HCT116 (cell line): ENCODE results near the gene COL10A1. TPM values are rescaled to one million over a fixed set of nuclear protein-coding genes. Genes with fewer than 3 reads are reported as not detected.

ENCODE experiments used
- ATAC-seq: fragments of 200-7000 bp; cut with Tn5 transposase; 2 replicates; pipeline ENCODE4 v1.9.1; 2020; ENCODE audit warnings: mild to moderate bottlenecking, moderate library complexity
- BruUV-seq: library from RNA; stranded (reverse); fragments of 400-500 nt; replicated peaks from 2 replicates; lab custom pipeline; 2021; lab: Mats Ljungman, UMichigan
- CTCF ChIA-PET: fragments of 300-600 bp; sonication (Branson Sonifier 250); formaldehyde crosslinking; loops from one replicate; lab custom pipeline; 2021; ENCODE audit warnings: antibody characterized with exemption; lab: Charles Lee
- POLR2A ChIA-PET: fragments of 300-600, 350-600 bp; sonication (Branson Sonifier 250); formaldehyde crosslinking; loops from one replicate; lab custom pipeline; 2021; ENCODE audit warnings: antibody characterized with exemption; lab: Charles Lee
- RAD21 ChIA-PET, 2 experiments: fragments of 300-600 bp; sonication (Branson Sonifier 250); formaldehyde crosslinking; loops; one replicate each; lab custom pipeline; 2023; ENCODE audit warnings: low total read pairs in 2 of 2; ENCODE audit not compliant: uncharacterized antibody in 2 of 2, unreplicated experiment in 2 of 2, low non-redundant PET in 1 of 2; lab: Charles Lee
- DNase-seq: peaks from one replicate; pipeline ENCODE4 v3.0.0-alpha.2; 2010; ENCODE audit warnings: low read depth, low spot score
- H2AFZ ChIP-seq: fragments of 200-600 bp; shearing (Covaris generic), sonication (generic); 2 replicates; pipeline ENCODE4 v1.6.1; 2017; ENCODE audit warnings: low read depth, mixed run types, mixed read lengths, antibody characterized with exemption, low read length; ENCODE audit not compliant: poor library complexity, severe bottlenecking
- H3K27ac ChIP-seq: 2 replicates; pipeline ENCODE4 v1.5.1; 2012; ENCODE audit warnings: low read depth, low read length
- H3K27me3 ChIP-seq: fragments of 200-600 bp; sonication (generic); 2 replicates; pipeline ENCODE4 v1.6.1; 2016; ENCODE audit warnings: mixed run types, low read length, mixed read lengths; ENCODE audit not compliant: insufficient read depth
- H3K36me3 ChIP-seq, 2 experiments: fragments of 200-500 bp in 1 of 2; fragments of 200-600 bp in 1 of 2; sonication (Bioruptor generic) in 1 of 2; sonication (generic) in 1 of 2; 2 replicates each; pipeline versions ENCODE4 v1.5.1 to v1.6.1; 2014 to 2016; ENCODE audit warnings: low read length in 2 of 2, inconsistent platforms in 1 of 2, mixed read lengths in 1 of 2, mixed run types in 1 of 2; ENCODE audit not compliant: insufficient read depth in 2 of 2, control insufficient read depth in 1 of 2
- H3K4me1 ChIP-seq, 2 experiments: fragments of 200-600 bp in 1 of 2; sonication (generic) in 1 of 2; 2 replicates each; pipeline versions ENCODE4 v1.5.1 to v1.6.1; 2012 to 2017; ENCODE audit warnings: low read length in 2 of 2, inconsistent platforms in 1 of 2, mild to moderate bottlenecking in 1 of 2, mixed read lengths in 1 of 2, mixed run types in 1 of 2, moderate library complexity in 1 of 2; ENCODE audit not compliant: insufficient read depth in 2 of 2, control insufficient read depth in 1 of 2
- H3K4me2 ChIP-seq: fragments of 200-600 bp; sonication (generic); 2 replicates; pipeline ENCODE4 v1.6.1; 2017; ENCODE audit warnings: mixed run types, low read length, mixed read lengths
- H3K4me3 ChIP-seq, 2 experiments: fragments of 200-600 bp in 1 of 2; sonication (generic) in 1 of 2; replicated peaks in 1 of 2; 2 replicates each; pipeline ENCODE4 v1.5.1; 2011 to 2016; ENCODE audit warnings: low read length in 2 of 2, control low read depth in 1 of 2, low read depth in 1 of 2, mild to moderate bottlenecking in 1 of 2, mixed read lengths in 1 of 2, mixed run types in 1 of 2
- H3K79me2 ChIP-seq: fragments of 200-600 bp; sonication (generic); 2 replicates; pipeline ENCODE4 v1.6.1; 2017; ENCODE audit warnings: mild to moderate bottlenecking, mixed run types, low read length, moderate library complexity, mixed read lengths; ENCODE audit not compliant: insufficient read depth
- H3K9ac ChIP-seq: fragments of 200-600 bp; sonication (generic); 2 replicates; pipeline ENCODE4 v1.6.1; 2016; ENCODE audit warnings: low read length, mixed read lengths
- H3K9me2 ChIP-seq: fragments of 200-600 bp; sonication (generic), shearing (Covaris generic); 2 replicates; pipeline ENCODE4 v1.6.1; 2017; ENCODE audit warnings: mixed run types, mild to moderate bottlenecking, moderate library complexity; ENCODE audit not compliant: insufficient read depth
- H3K9me3 ChIP-seq, 2 experiments: fragments of 200-500 bp in 1 of 2; fragments of 200-600 bp in 1 of 2; sonication (Bioruptor generic) in 1 of 2; sonication (generic) in 1 of 2; 2 replicates each; pipeline ENCODE4 v1.6.1; 2014 to 2017; ENCODE audit warnings: low read length in 2 of 2, mixed read lengths in 2 of 2, inconsistent platforms in 1 of 2, low read depth in 1 of 2, mild to moderate bottlenecking in 1 of 2, mixed run types in 1 of 2, moderate library complexity in 1 of 2; ENCODE audit not compliant: control insufficient read depth in 1 of 2, insufficient read depth in 1 of 2
- H4K20me1 ChIP-seq: fragments of 200-600 bp; sonication (generic), shearing (Covaris generic); 2 replicates; pipeline ENCODE4 v1.6.1; 2017; ENCODE audit warnings: mixed run types, mild to moderate bottlenecking, moderate library complexity; ENCODE audit not compliant: insufficient read depth
- CBX3 ChIP-seq: IDR thresholded peaks from 2 replicates; pipeline ENCODE4 v1.6.1; 2012; ENCODE audit warnings: low read depth
- CEBPB ChIP-seq: IDR thresholded peaks from 2 replicates; pipeline ENCODE4 v1.6.1; 2012; ENCODE audit warnings: low read depth
- CTCF ChIP-seq, 3 experiments: fragments of 200-600 bp in 1 of 3; sonication (generic) in 1 of 3; IDR thresholded peaks in 2 of 3; conservative IDR thresholded peaks in 1 of 3; 2 replicates each; pipeline ENCODE4 v1.5.1; 2012 to 2017; ENCODE audit warnings: low read depth in 2 of 3, low read length in 2 of 3, antibody characterized with exemption in 1 of 3, borderline replicate concordance in 1 of 3, control low read depth in 1 of 3, mild to moderate bottlenecking in 1 of 3, mixed read lengths in 1 of 3, mixed run types in 1 of 3, moderate library complexity in 1 of 3; ENCODE audit not compliant: insufficient read depth in 1 of 3
- EGR1 ChIP-seq: IDR thresholded peaks from 2 replicates; pipeline ENCODE4 v1.6.1; 2012; ENCODE audit warnings: low read depth
- ELF1 ChIP-seq: IDR thresholded peaks from 2 replicates; pipeline ENCODE4 v1.6.1; 2012; ENCODE audit warnings: low read depth, borderline replicate concordance
- EZH2 ChIP-seq: fragments of 200-600 bp; sonication (generic); IDR thresholded peaks from 2 replicates; pipeline ENCODE4 v1.6.1; 2017; ENCODE audit warnings: antibody characterized with exemption, mixed run types
- FOSL1 ChIP-seq: IDR thresholded peaks from 2 replicates; pipeline ENCODE4 v1.6.1; 2012; ENCODE audit warnings: low read depth
- JUND ChIP-seq: IDR thresholded peaks from 2 replicates; pipeline ENCODE4 v1.6.1; 2012
- MAX ChIP-seq: IDR thresholded peaks from 2 replicates; pipeline ENCODE4 v1.6.1; 2012
- POLR2A ChIP-seq: IDR thresholded peaks from 2 replicates; pipeline ENCODE4 v1.7.0; 2011; ENCODE audit warnings: borderline replicate concordance; ENCODE audit not compliant: insufficient read depth, insufficient read length; ENCODE audit errors: extremely low read depth
- POLR2AphosphoS5 ChIP-seq: IDR thresholded peaks from 2 replicates; pipeline ENCODE4 v1.6.1; 2011; ENCODE audit warnings: mild to moderate bottlenecking, low read depth, low read length, moderate library complexity
- RAD21 ChIP-seq: IDR thresholded peaks from 2 replicates; pipeline ENCODE4 v1.6.1; 2012; ENCODE audit warnings: low read depth, mild to moderate bottlenecking
- REST ChIP-seq: IDR thresholded peaks from 2 replicates; pipeline ENCODE4 v1.6.1; 2012; ENCODE audit warnings: low read depth
- SIN3A ChIP-seq: IDR thresholded peaks from 2 replicates; pipeline ENCODE4 v1.6.1; 2012; ENCODE audit warnings: low read depth
- SP1 ChIP-seq: IDR thresholded peaks from 2 replicates; pipeline ENCODE4 v1.6.1; 2012; ENCODE audit warnings: low read depth
- SRF ChIP-seq: IDR thresholded peaks from 2 replicates; pipeline ENCODE4 v1.6.1; 2012; ENCODE audit warnings: low read depth
- TCF7L2 ChIP-seq: IDR thresholded peaks from 2 replicates; pipeline ENCODE4 v1.7.0; 2011; ENCODE audit warnings: borderline replicate concordance, inconsistent platforms; ENCODE audit not compliant: insufficient read depth, insufficient read length; ENCODE audit errors: extremely low read depth
- YY1 ChIP-seq: IDR thresholded peaks from 2 replicates; pipeline ENCODE4 v1.6.1; 2011; ENCODE audit warnings: low read length, low read depth, moderate library complexity, mild to moderate bottlenecking; ENCODE audit not compliant: insufficient replicate concordance; ENCODE audit errors: extremely low read depth
- ZFX ChIP-seq: fragments of 450-650 bp; IDR thresholded peaks from 2 replicates; pipeline ENCODE4 v1.6.1; 2017
- ZNF274 ChIP-seq: fragments of 200-500 bp; sonication (Bioruptor generic); IDR thresholded peaks from 2 replicates; pipeline ENCODE4 v1.6.1; 2014; ENCODE audit warnings: mild to moderate bottlenecking, low read depth, low read length, inconsistent platforms
- intact Hi-C: fragments of 100-400 bp; cut with micrococcal nuclease; formaldehyde crosslinking; loops from 2 replicates; pipeline ENCODE4 v1.10.0; 2022
- total RNA-seq: library from RNA; stranded (reverse); gene quantifications from one replicate; pipeline ENCODE4 v1.2.1, GENCODE V29; 2021; ENCODE audit not compliant: unreplicated experiment

The COL10A1 gene
- total RNA-seq, 1 experiment from 2014 or later: not detected

GRCh38 chr6:116101302-116101718 is 24.6 kb downstream of the COL10A1 start:
- Histone ChIP-seq H3K9me2 (no peaks in the 10 kb centered on the region), H3K27me3 (no peaks in the 10 kb centered on the region), H3K79me2 (peaks cover 21% of the 10 kb centered on the region)
- peak; percentile 0; the same call in 1 of the 2 replicates for ATAC-seq
- RAD21 ChIA-PET: interaction anchor here (0.6 to 1.3 kb wide), 2 partner anchors 92 to 323 kb away, joined by 3 to 4 read pairs; no protein-coding TSS in a partner anchor
- TF ChIP-seq SIN3A (no peak), CTCF (IDR thresholded peaks at IDR 0.05 in 2 of 3, conservative IDR thresholded peaks at IDR 0.05 in 1 of 3; ENCODE audit: borderline replicate concordance in 1 of 3, insufficient read depth in 1 of 3, low read depth in 2 of 3, low read length in 2 of 3) (no peak), TCF7L2 (no peak), SP1 (no peak), POLR2A (no peak), SRF (no peak), REST (no peak), EZH2 (no peak), FOSL1 (no peak), YY1 (no peak), CBX3 (no peak), MAX (no peak), ZNF274 (no peak), POLR2AphosphoS5 (no peak), CEBPB (no peak), RAD21 (no peak), EGR1 (no peak), ZFX (no peak), ELF1 (no peak), JUND (no peak)
- TF ChIP-seq, all 23 proteins: peak for 0
- Histone ChIP-seq H3K27ac (peak overlapping the region; percentile 92), H3K9ac (peak overlapping the region; percentile 93), H2AFZ (peak overlapping the region; percentile 76), H3K36me3 (no peaks in the 10 kb centered on the region), H3K4me1 (peaks cover 6 to 20% of the 10 kb centered on the region in 2 experiments; a peak in 3 of 4 replicates), H3K4me2 (peak overlapping the region; percentile 92), H3K4me3 (peak overlapping the region; percentile 71 to 93), H3K9me3 (peaks cover 0 to under 1% of the 10 kb centered on the region in 2 experiments; a peak in 1 of 4 replicates), H4K20me1 (no peaks in the 10 kb centered on the region)
- TSS peak; percentile 46 for BruUV-seq
- no peak for DNase-seq
- POLR2A ChIA-PET: interaction anchor here (1.0 to 1.9 kb wide), 3 partner anchors 11 to 90 kb away, joined by 5 to 8 read pairs (median 7); no protein-coding TSS in a partner anchor
- CTCF ChIA-PET: interaction anchor here (2.0 to 2.9 kb wide), 3 partner anchors 11 to 90 kb away, joined by 5 to 22 read pairs (median 8); no protein-coding TSS in a partner anchor
- intact Hi-C loops: no loop called here
